HepG2 (cell line): ENCODE measurements around the gene MCM3. TPM values are rescaled to one million over a fixed set of nuclear protein-coding genes. Genes with fewer than 3 reads are reported as not detected.

Experiments
- AHDC1 ChIP-seq: sonication (generic); formaldehyde crosslinking; IDR thresholded peaks from 2 replicates; pipeline ENCODE4 v1.5.1; 2020; ENCODE audit warnings: mild to moderate bottlenecking, missing genetic modification reagents, borderline replicate concordance
- ATF1 ChIP-seq: IDR thresholded peaks from 2 replicates; pipeline ENCODE4 v1.6.1; 2016; ENCODE audit warnings: mild to moderate bottlenecking, control low read depth
- CC2D1A ChIP-seq: sonication (generic); formaldehyde crosslinking; IDR thresholded peaks from 2 replicates; pipeline ENCODE4 v1.8.1; 2023; ENCODE audit warnings: mild to moderate bottlenecking, missing genetic modification reagents
- DR1 ChIP-seq: sonication (generic); formaldehyde crosslinking; IDR thresholded peaks from 2 replicates; pipeline ENCODE4 v1.8.0; 2021; ENCODE audit warnings: mild to moderate bottlenecking, missing genetic modification reagents, inconsistent platforms
- EEA1 ChIP-seq: sonication (generic); formaldehyde crosslinking; IDR thresholded peaks from 2 replicates; pipeline ENCODE4 v1.5.1; 2020; ENCODE audit warnings: mild to moderate bottlenecking, missing genetic modification reagents, borderline replicate concordance
- GATAD2A ChIP-seq: IDR thresholded peaks from 2 replicates; pipeline ENCODE4 v1.6.1; 2016
- HDAC2 ChIP-seq: sonication (generic); formaldehyde crosslinking; IDR thresholded peaks from 2 replicates; pipeline ENCODE4 v1.4.0; 2020; ENCODE audit warnings: missing genetic modification reagents
- HNRNPL ChIP-seq: fragments of 200-400 bp; formaldehyde crosslinking; IDR thresholded peaks from 2 replicates; pipeline ENCODE4 v1.6.1; 2017; ENCODE audit warnings: mild to moderate bottlenecking, low read depth, low read length
- HOXA3 ChIP-seq: sonication (generic); formaldehyde crosslinking; IDR thresholded peaks from 2 replicates; pipeline ENCODE4 v1.5.0; 2020; ENCODE audit warnings: missing genetic modification reagents
- IRF2 ChIP-seq: IDR thresholded peaks from 2 replicates; pipeline ENCODE4 v1.6.1; 2018; ENCODE audit warnings: missing genetic modification reagents, missing compliant biosample characterization
- PHF20 ChIP-seq: sonication (generic); formaldehyde crosslinking; IDR thresholded peaks from 2 replicates; pipeline ENCODE4 v1.5.0; 2020; ENCODE audit warnings: mild to moderate bottlenecking, missing genetic modification reagents
- RNF2 ChIP-seq: fragments of 450-650 bp; conservative IDR thresholded peaks from 2 replicates; pipeline ENCODE4 v1.6.1; 2016; ENCODE audit warnings: low read depth
- TBL1XR1 ChIP-seq: fragments of 150-350 bp; IDR thresholded peaks from 2 replicates; pipeline ENCODE4 v1.6.1; 2014; ENCODE audit warnings: borderline replicate concordance, low read length; ENCODE audit not compliant: partially characterized antibody
- ZBTB38 ChIP-seq: sonication (generic); formaldehyde crosslinking; IDR thresholded peaks from 2 replicates; pipeline ENCODE4 v1.5.1; 2020; ENCODE audit warnings: mild to moderate bottlenecking, missing genetic modification reagents
- ZIK1 ChIP-seq: sonication (generic); formaldehyde crosslinking; IDR thresholded peaks from 2 replicates; pipeline ENCODE4 v1.5.0; 2020; ENCODE audit warnings: mild to moderate bottlenecking, low read depth, missing genetic modification reagents, borderline replicate concordance
- ZNF124 ChIP-seq: sonication (generic); formaldehyde crosslinking; IDR thresholded peaks from 2 replicates; pipeline ENCODE4 v1.4.0; 2020; ENCODE audit warnings: missing genetic modification reagents
- ZNF205 ChIP-seq: IDR thresholded peaks from 2 replicates; pipeline ENCODE4 v1.6.1; 2018; ENCODE audit warnings: missing biosample characterization, missing genetic modification reagents
- ZNF282 ChIP-seq: fragments of 450-650 bp; IDR thresholded peaks from 2 replicates; pipeline ENCODE4 v1.6.1; 2018; ENCODE audit not compliant: partially characterized antibody
- ZNF670 ChIP-seq: sonication (generic); formaldehyde crosslinking; IDR thresholded peaks from 2 replicates; pipeline ENCODE4 v1.8.0; 2022; ENCODE audit warnings: mild to moderate bottlenecking, missing genetic modification reagents, borderline replicate concordance
- polyA plus RNA-seq, 8 experiments: library from polyadenylated mRNA; depleted of rRNA in 3 of 8; stranded (reverse) in 7 of 8; unstranded in 1 of 8; fragments of >200 nt; fragmentation: Illumina TruSeq in 4 of 8; extraction: Trizol in 4 of 8; gene quantifications; 2 replicates each; pipeline versions ENCODE4 v1.2.1 to v1.2.3, GENCODE V29; 2011 to 2016; ENCODE audit warnings: low read depth in 4 of 8, missing spikeins in 1 of 8, mixed read lengths in 1 of 8; ENCODE audit not compliant: insufficient read depth in 1 of 8
- total RNA-seq, 5 experiments: library from RNA; depleted of rRNA; stranded (reverse); fragments of >200 nt; fragmentation: Illumina TruSeq; extraction: Trizol; gene quantifications; 2 replicates each; pipeline ENCODE4 v1.2.3, GENCODE V29; 2016; ENCODE audit warnings: low read depth in 1 of 5
- TF ChIP-seq, protein P1 (sequence below): sonication (generic); formaldehyde crosslinking; IDR thresholded peaks from 2 replicates; pipeline ENCODE4 v1.9.0; 2021; ENCODE audit warnings: missing genetic modification reagents, borderline replicate concordance
- TF ChIP-seq, protein P2 (sequence below): sonication (generic); formaldehyde crosslinking; IDR thresholded peaks from 2 replicates; pipeline ENCODE4 v1.8.0; 2022; ENCODE audit warnings: mild to moderate bottlenecking, missing genetic modification reagents, moderate library complexity

Gene MCM3
- total and polyA plus RNA-seq, 2 of the 13 experiments (the other 11 are each of a cell fraction or from before 2014, with no cell fraction given), result 164 to 288 TPM

DNA sequence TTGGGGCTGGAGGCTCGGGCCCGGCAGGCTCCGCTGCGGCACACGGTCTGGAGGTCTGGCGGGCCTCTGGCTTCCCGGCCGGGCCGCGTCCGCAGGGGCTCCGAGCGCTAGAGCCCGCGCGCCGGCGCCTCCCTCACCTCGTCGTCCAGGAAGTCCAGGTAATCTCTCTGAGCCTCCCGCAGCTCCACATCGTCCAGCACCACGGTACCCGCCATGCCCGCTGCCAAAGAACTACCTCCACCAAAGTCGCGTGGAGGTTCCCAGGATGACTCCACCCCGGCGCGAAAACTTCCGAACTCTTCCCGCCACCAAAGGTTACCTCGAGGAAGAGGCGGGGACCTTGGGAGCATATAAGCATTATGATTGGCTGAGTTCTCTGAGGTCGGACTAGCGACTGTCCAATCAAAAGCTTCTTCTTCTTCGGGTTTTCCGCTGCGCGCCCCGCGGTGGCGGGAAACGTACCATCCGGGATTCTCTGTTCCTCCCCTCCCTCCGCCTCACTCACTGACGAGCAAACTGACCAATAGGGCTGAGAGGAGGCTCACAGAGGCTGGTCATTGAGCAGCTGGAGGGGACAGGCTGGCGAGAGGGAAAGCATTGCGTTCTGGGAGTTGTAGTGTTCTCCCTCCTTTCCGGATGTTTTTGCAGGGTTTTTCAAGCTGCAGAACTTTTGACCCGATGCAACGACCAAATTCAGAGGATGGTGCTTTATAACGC, at the start of gene MCM3 (continued):
- TF ChIP-seq RNF2 (peak; percentile 62; the same call in 1 of the 2 replicates), ZNF670 (CRISPR knock-in tag) (0 out of 2 replicates have a peak, but pooled peaks have one; percentile 30), ZNF124 (CRISPR knock-in tag) (peak; percentile 81), GATAD2A (CRISPR knock-in tag) (no peak), EEA1 (CRISPR knock-in tag) (peak; percentile 96; the same call in 1 of the 2 replicates), TBL1XR1 (peak; percentile 30), PHF20 (CRISPR knock-in tag) (peak; percentile 80), HNRNPL (peak; percentile 60; the same call in 1 of the 2 replicates), DR1 (peak; percentile 91), ATF1 (peak; percentile 92), HDAC2 (peak; percentile 61; the same call in 1 of the 2 replicates), HOXA3 (CRISPR knock-in tag) (peak; percentile 76), ZNF282 (no peak), ZBTB38 (CRISPR knock-in tag) (peak; percentile 79), ZNF205 (no peak), IRF2 (CRISPR knock-in tag) (peak; percentile 84; the same call in 1 of the 2 replicates), ZIK1 (CRISPR knock-in tag) (peak; percentile 18; the same call in 1 of the 2 replicates), AHDC1 (no peak; the same call in 1 of the 2 replicates), CC2D1A (CRISPR knock-in tag) (0 out of 2 replicates have a peak, but pooled peaks have one; percentile 89)
- TF ChIP-seq, protein P1, sequence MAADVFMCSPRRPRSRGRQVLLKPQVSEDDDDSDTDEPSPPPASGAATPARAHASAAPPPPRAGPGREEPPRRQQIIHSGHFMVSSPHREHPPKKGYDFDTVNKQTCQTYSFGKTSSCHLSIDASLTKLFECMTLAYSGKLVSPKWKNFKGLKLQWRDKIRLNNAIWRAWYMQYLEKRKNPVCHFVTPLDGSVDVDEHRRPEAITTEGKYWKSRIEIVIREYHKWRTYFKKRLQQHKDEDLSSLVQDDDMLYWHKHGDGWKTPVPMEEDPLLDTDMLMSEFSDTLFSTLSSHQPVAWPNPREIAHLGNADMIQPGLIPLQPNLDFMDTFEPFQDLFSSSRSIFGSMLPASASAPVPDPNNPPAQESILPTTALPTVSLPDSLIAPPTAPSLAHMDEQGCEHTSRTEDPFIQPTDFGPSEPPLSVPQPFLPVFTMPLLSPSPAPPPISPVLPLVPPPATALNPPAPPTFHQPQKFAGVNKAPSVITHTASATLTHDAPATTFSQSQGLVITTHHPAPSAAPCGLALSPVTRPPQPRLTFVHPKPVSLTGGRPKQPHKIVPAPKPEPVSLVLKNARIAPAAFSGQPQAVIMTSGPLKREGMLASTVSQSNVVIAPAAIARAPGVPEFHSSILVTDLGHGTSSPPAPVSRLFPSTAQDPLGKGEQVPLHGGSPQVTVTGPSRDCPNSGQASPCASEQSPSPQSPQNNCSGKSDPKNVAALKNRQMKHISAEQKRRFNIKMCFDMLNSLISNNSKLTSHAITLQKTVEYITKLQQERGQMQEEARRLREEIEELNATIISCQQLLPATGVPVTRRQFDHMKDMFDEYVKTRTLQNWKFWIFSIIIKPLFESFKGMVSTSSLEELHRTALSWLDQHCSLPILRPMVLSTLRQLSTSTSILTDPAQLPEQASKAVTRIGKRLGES (CRISPR knock-in tag), result no peak
- TF ChIP-seq, protein P2, sequence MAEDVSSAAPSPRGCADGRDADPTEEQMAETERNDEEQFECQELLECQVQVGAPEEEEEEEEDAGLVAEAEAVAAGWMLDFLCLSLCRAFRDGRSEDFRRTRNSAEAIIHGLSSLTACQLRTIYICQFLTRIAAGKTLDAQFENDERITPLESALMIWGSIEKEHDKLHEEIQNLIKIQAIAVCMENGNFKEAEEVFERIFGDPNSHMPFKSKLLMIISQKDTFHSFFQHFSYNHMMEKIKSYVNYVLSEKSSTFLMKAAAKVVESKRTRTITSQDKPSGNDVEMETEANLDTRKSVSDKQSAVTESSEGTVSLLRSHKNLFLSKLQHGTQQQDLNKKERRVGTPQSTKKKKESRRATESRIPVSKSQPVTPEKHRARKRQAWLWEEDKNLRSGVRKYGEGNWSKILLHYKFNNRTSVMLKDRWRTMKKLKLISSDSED, result no peak
